ENCODE results near the gene FAR1. TPM values are rescaled to one million over a fixed set of nuclear protein-coding genes. Genes with fewer than 3 reads are reported as not detected.
"Not testable (repeated sequence)": the region's sequence is repeated elsewhere in the genome, so short reads cannot be mapped to it uniquely, and the experiment has no call there.

The FAR1 gene
- polyA plus RNA-seq (2013, experiment 1 of 4) = 54.9 TPM
- 59.6 TPM for polyA plus RNA-seq (2013, experiment 2 of 4)
- polyA plus RNA-seq (2013, experiment 3 of 4) = 45.6 TPM
- 58.9 TPM for polyA plus RNA-seq (2013, experiment 4 of 4)

GRCh38 chr11:13668102-13668956 is at the start of gene FAR1:
FAR1 (plus strand) TSS chr11:13668668; CDS start chr11:13694766, 26,098 bp downstream.
- no peaks in the 10 kb centered on the region for H3K9me3 ChIP-seq (ENCODE audit: control insufficient read depth, low read length)
- peak within 1 kb of the TSS; percentile 81 for H3K27ac ChIP-seq (ENCODE audit: insufficient read depth, low read depth, low read length, poor library complexity, severe bottlenecking)
- peaks cover 9% of the 10 kb centered on the region for H3K4me1 ChIP-seq (ENCODE audit: control insufficient read depth, insufficient read depth, low read length)
- peaks cover 5% of the 10 kb centered on the region for H3K27me3 ChIP-seq (ENCODE audit: control insufficient read depth, insufficient read depth, low read length, poor library complexity, severe bottlenecking)
- WGBS, 2 experiments = 0% methylated on average over 104 of the region's 104 CpGs
- H3K36me3 ChIP-seq (ENCODE audit: control insufficient read depth, insufficient read depth, low read length) = no peaks in the 10 kb centered on the region
- peak within 1 kb of the TSS; percentile 89 for H3K4me3 ChIP-seq (ENCODE audit: insufficient read depth, low read depth, low read length)

GRCh38 chr11:13620063-13620462 is 48.4 kb upstream of the FAR1 start:
- Histone ChIP-seq H3K4me1 (ENCODE audit: control insufficient read depth, insufficient read depth, low read length) (no peaks in the 10 kb centered on the region), H3K4me3 (ENCODE audit: insufficient read depth, low read depth, low read length) (no peak overlapping the region), H3K36me3 (ENCODE audit: control insufficient read depth, insufficient read depth, low read length) (no peaks in the 10 kb centered on the region), H3K27me3 (ENCODE audit: control insufficient read depth, insufficient read depth, low read length, poor library complexity, severe bottlenecking) (no peaks in the 10 kb centered on the region), H3K27ac (ENCODE audit: insufficient read depth, low read depth, low read length, poor library complexity, severe bottlenecking) (no peak overlapping the region), H3K9me3 (ENCODE audit: control insufficient read depth, low read length) (no peaks in the 10 kb centered on the region)
- 88 to 96% methylated on average over 2 of the region's 2 CpGs for WGBS, 2 experiments

- H3K36me3 ChIP-seq (ENCODE audit: control insufficient read depth, insufficient read depth, low read length); H3K9me3 ChIP-seq (ENCODE audit: control insufficient read depth, low read length); H3K27me3 ChIP-seq (ENCODE audit: control insufficient read depth, insufficient read depth, low read length, poor library complexity, severe bottlenecking); H3K4me1 ChIP-seq (ENCODE audit: control insufficient read depth, insufficient read depth, low read length); H3K27ac ChIP-seq (ENCODE audit: insufficient read depth, low read depth, low read length, poor library complexity, severe bottlenecking); H3K4me3 ChIP-seq (ENCODE audit: insufficient read depth, low read depth, low read length): not testable (repeated sequence)
- WGBS, 2 experiments = 95% methylated on average over 3 of the region's 3 CpGs; no CpG with 5 or more reads in 1 of the 2 experiments
Observed at GRCh38 chr11:13626818-13627217, 41.6 kb upstream of the FAR1 start.

DNA sequence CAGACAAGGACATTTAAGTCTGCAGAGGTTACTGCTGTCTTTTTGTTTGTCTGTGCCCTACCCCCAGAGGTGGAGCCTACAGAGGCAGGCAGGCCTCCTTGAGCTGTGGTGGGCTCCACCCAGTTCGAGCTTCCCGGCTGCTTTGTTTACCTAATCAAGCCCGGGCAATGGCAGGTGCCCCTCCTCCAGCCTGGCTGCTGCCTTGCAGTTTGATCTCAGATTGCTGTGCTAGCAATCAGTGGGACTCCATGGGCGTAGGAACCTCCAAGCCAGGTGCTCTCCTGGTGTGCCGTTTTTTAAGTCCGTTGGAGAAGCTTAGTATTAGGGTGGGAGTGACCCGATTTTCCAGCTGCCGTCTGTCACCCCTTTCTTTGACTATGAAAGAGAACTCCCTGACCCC is 39.8 kb upstream of the FAR1 start:
- not testable (repeated sequence) for H3K4me3 ChIP-seq (ENCODE audit: insufficient read depth, low read depth, low read length); H3K27me3 ChIP-seq (ENCODE audit: control insufficient read depth, insufficient read depth, low read length, poor library complexity, severe bottlenecking); H3K36me3 ChIP-seq (ENCODE audit: control insufficient read depth, insufficient read depth, low read length); H3K9me3 ChIP-seq (ENCODE audit: control insufficient read depth, low read length); H3K27ac ChIP-seq (ENCODE audit: insufficient read depth, low read depth, low read length, poor library complexity, severe bottlenecking); H3K4me1 ChIP-seq (ENCODE audit: control insufficient read depth, insufficient read depth, low read length)
- 88 to 93% methylated on average over 8 of the region's 8 CpGs for WGBS, 2 experiments

- no peaks in the 10 kb centered on the region for H3K9me3 ChIP-seq (ENCODE audit: control insufficient read depth, low read length)
- H3K27me3 ChIP-seq (ENCODE audit: control insufficient read depth, insufficient read depth, low read length, poor library complexity, severe bottlenecking) = no peaks in the 10 kb centered on the region
- no peak overlapping the region for H3K4me3 ChIP-seq (ENCODE audit: insufficient read depth, low read depth, low read length)
- H3K4me1 ChIP-seq (ENCODE audit: control insufficient read depth, insufficient read depth, low read length) = no peaks in the 10 kb centered on the region
- 82 to 89% methylated on average over 1 of the region's 1 CpG for WGBS, 2 experiments
- H3K36me3 ChIP-seq (ENCODE audit: control insufficient read depth, insufficient read depth, low read length) = no peaks in the 10 kb centered on the region
- H3K27ac ChIP-seq (ENCODE audit: insufficient read depth, low read depth, low read length, poor library complexity, severe bottlenecking) = no peak overlapping the region
Observed at GRCh38 chr11:13629779-13630178, 38.7 kb upstream of the FAR1 start.

- Histone ChIP-seq H3K27ac (ENCODE audit: insufficient read depth, low read depth, low read length, poor library complexity, severe bottlenecking) (no peak overlapping the region), H3K4me1 (ENCODE audit: control insufficient read depth, insufficient read depth, low read length) (no peaks in the 10 kb centered on the region), H3K27me3 (ENCODE audit: control insufficient read depth, insufficient read depth, low read length, poor library complexity, severe bottlenecking) (no peaks in the 10 kb centered on the region), H3K36me3 (ENCODE audit: control insufficient read depth, insufficient read depth, low read length) (no peaks in the 10 kb centered on the region), H3K9me3 (ENCODE audit: control insufficient read depth, low read length) (no peaks in the 10 kb centered on the region), H3K4me3 (ENCODE audit: insufficient read depth, low read depth, low read length) (no peak overlapping the region)
- 87 to 94% methylated on average over 5 of the region's 5 CpGs for WGBS, 2 experiments
Observed at GRCh38 chr11:13635290-13635689, 33.2 kb upstream of the FAR1 start.

GRCh38 chr11:13635804-13636203 is 32.7 kb upstream of the FAR1 start:
- no peaks in the 10 kb centered on the region for H3K36me3 ChIP-seq (ENCODE audit: control insufficient read depth, insufficient read depth, low read length)
- no peaks in the 10 kb centered on the region for H3K9me3 ChIP-seq (ENCODE audit: control insufficient read depth, low read length)
- H3K27ac ChIP-seq (ENCODE audit: insufficient read depth, low read depth, low read length, poor library complexity, severe bottlenecking) = no peak overlapping the region
- H3K4me3 ChIP-seq (ENCODE audit: insufficient read depth, low read depth, low read length) = no peak overlapping the region
- no peaks in the 10 kb centered on the region for H3K27me3 ChIP-seq (ENCODE audit: control insufficient read depth, insufficient read depth, low read length, poor library complexity, severe bottlenecking)
- H3K4me1 ChIP-seq (ENCODE audit: control insufficient read depth, insufficient read depth, low read length) = no peaks in the 10 kb centered on the region

DNA sequence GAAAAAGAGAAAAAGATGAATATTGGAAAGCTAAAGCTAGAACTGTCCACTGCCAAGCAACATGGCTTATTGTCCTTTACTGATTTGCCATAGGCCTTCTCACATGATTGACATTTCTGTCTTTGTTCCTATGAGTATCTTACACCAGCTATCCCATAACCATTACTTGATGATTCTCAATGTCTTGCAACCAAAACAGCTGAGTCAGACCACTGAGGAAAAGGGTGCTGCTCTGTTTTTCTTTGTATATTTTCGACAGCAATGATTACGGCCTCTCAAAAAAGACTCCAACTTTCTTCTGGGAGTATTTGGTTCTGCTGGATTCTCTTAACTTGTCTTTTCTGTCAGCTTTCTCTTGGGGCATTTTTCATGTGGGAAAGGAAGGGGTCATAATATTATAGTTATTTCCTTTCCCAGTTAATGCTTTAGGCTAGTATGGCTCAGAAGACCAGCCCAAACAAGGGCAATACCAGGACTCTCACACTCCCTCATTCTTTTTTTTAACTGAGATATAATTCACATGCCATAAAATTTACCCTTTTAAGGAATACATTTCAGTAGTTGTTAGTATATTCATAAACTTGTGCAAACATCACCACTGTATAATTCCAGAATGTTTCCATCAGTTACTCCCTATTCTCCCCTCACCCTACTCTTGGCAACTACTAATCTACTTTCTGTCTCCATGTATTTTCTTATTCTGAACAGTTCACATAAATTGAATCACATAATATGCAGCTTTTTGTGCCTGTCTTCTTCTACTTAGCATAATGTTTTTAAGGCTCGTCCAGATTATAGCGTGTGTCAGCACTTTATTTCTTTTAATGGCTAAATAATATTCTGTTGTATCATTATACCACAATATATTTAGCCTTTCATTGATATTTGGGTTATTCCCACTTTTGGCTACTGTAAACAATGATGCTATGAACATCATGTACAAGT is 31.1 kb upstream of the FAR1 start:
- H3K4me3 ChIP-seq (ENCODE audit: insufficient read depth, low read depth, low read length) = no peak overlapping the region
- no peaks in the 10 kb centered on the region for H3K27me3 ChIP-seq (ENCODE audit: control insufficient read depth, insufficient read depth, low read length, poor library complexity, severe bottlenecking)
- no peak overlapping the region for H3K27ac ChIP-seq (ENCODE audit: insufficient read depth, low read depth, low read length, poor library complexity, severe bottlenecking)
- no peaks in the 10 kb centered on the region for H3K4me1 ChIP-seq (ENCODE audit: control insufficient read depth, insufficient read depth, low read length)
- no peaks in the 10 kb centered on the region for H3K36me3 ChIP-seq (ENCODE audit: control insufficient read depth, insufficient read depth, low read length)
- 84 to 92% methylated on average over 2 to 4 of the region's 4 CpGs for WGBS, 2 experiments
- H3K9me3 ChIP-seq (ENCODE audit: control insufficient read depth, low read length) = no peaks in the 10 kb centered on the region

DNA sequence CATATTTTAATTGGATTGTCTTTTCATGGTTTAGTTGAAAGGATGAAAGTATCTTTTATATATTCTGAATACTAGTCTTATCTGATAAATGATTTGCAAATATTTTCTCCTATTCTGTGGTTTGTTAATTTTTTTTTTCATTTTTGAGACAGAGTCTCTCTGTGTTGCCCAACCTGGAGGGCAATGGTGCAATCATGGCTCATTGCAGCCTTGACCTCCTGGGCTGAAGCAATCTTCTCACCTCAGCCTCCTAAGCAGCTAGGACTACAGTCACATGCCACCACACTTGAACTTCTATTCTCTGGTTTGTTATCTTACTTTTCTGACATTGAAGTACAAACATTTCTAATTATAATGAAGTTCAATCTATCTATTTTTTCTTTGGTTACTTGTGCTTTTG is 30.0 kb upstream of the FAR1 start:
- no peaks in the 10 kb centered on the region for H3K27me3 ChIP-seq (ENCODE audit: control insufficient read depth, insufficient read depth, low read length, poor library complexity, severe bottlenecking)
- no peaks in the 10 kb centered on the region for H3K9me3 ChIP-seq (ENCODE audit: control insufficient read depth, low read length)
- H3K4me1 ChIP-seq (ENCODE audit: control insufficient read depth, insufficient read depth, low read length) = no peaks in the 10 kb centered on the region
- no peaks in the 10 kb centered on the region for H3K36me3 ChIP-seq (ENCODE audit: control insufficient read depth, insufficient read depth, low read length)
- H3K27ac ChIP-seq (ENCODE audit: insufficient read depth, low read depth, low read length, poor library complexity, severe bottlenecking) = no peak overlapping the region
- H3K4me3 ChIP-seq (ENCODE audit: insufficient read depth, low read depth, low read length) = no peak overlapping the region

All from ectodermal cell (in vitro differentiated cells).